HepG2 (cell line): Measurements from ENCODE around the gene CLEC4D.

Experiments
- EHMT2 ChIP-seq: fragments of 200-600 bp; sonication (generic); IDR thresholded peaks from 2 replicates; pipeline ENCODE4 v1.7.0; 2017; ENCODE audit warnings: antibody characterized with exemption, low read depth, low read length, borderline replicate concordance
- ZNF101 ChIP-seq: sonication (generic); formaldehyde crosslinking; IDR thresholded peaks from 2 replicates; pipeline ENCODE4 v1.4.0; 2020; ENCODE audit warnings: mild to moderate bottlenecking, low read depth, missing genetic modification reagents, borderline replicate concordance

DNA sequence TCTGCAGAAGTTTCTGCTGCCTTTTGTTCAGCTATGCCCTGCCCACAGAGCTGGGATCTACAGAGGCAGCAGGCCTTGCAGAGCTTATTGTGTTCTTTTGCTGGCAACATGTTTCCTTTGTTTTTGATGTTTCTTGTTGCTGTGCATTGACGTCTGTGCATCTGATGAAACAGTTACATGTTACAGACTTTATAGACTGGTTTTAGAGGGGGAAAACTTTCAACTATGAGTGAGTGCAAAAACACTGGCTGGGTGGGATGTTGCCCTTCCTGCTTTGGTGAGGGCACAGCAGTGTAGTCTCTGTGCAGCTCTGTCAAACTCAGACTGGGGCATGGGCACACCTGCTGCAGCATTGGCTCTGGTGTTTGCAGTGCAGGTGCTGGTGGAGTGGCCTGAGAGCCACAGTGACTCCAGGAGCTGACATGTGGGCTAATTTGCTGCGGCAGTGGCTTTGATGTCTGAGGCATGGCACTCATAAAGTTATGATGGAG, 30.7 kb upstream of the CLEC4D start:
- no peak for TF ChIP-seq ZNF101 (CRISPR knock-in tag)
- no peak for TF ChIP-seq EHMT2
